WI38 (cell line): ENCODE data around the gene TCF19.

Experiments used
- H3K4me3 ChIP-seq: 2 replicates; pipeline ENCODE4 v1.5.1; 2011; ENCODE audit warnings: low read depth, mild to moderate bottlenecking, control low read depth, low read length
- TF ChIP-seq, protein P1 (sequence below): IDR thresholded peaks from 2 replicates; pipeline ENCODE4 v1.5.1; 2012; ENCODE audit warnings: low read depth, mild to moderate bottlenecking, control low read depth, low read length

Gene TCF19

DNA sequence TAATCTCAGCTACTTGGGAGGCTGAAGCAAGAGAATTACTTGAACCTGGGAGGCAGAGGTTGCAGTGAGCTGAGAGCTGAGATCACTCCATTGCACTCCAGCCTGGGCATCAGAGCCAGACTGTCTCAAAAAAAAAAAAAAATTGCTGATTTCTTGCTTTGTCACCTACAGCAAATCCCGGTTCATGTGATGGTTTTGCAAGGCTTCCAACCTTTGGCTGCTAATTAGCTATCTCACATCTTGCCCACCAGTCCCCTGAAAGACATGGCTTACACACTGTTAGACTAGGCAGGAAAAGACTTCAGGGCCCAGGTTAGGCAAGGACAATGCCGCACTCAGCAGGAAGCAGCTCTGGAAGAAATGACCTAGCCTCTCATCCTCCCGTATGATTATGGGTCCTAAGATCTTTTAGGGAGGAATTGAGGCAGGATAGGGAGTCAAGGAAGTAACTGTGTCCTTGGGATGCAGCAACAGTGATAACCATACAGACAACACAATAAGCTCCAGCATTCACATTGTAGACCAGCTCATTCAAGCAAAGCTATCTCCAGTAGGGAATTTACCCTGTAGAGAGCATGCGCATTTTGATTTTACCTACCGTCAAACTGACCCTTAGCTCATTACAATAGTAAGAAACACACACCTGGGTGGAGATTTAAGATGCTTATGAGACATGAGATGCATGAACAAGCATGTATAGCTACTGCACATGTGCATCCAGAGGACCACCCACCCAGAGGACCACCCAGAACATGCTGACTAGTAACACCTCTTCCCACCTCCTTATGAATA, 52.5 kb downstream of the TCF19 start:
- H3K4me3 ChIP-seq = no peak overlapping the region
- TF ChIP-seq, protein P1, sequence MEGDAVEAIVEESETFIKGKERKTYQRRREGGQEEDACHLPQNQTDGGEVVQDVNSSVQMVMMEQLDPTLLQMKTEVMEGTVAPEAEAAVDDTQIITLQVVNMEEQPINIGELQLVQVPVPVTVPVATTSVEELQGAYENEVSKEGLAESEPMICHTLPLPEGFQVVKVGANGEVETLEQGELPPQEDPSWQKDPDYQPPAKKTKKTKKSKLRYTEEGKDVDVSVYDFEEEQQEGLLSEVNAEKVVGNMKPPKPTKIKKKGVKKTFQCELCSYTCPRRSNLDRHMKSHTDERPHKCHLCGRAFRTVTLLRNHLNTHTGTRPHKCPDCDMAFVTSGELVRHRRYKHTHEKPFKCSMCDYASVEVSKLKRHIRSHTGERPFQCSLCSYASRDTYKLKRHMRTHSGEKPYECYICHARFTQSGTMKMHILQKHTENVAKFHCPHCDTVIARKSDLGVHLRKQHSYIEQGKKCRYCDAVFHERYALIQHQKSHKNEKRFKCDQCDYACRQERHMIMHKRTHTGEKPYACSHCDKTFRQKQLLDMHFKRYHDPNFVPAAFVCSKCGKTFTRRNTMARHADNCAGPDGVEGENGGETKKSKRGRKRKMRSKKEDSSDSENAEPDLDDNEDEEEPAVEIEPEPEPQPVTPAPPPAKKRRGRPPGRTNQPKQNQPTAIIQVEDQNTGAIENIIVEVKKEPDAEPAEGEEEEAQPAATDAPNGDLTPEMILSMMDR = no peak
